Astrocyte of the spinal cord (primary cell): ENCODE results near the gene ADAMTS10.
"Not testable (repeated sequence)": the region's sequence is repeated elsewhere in the genome, so short reads cannot be mapped to it uniquely, and the experiment has no call there.

Source experiments
- DNase-seq: peaks from one replicate; pipeline ENCODE4 v3.0.0; 2011; ENCODE audit warnings: low read depth, low spot score
- H3K4me3 ChIP-seq: 2 replicates; pipeline ENCODE4 v1.5.1; 2011; ENCODE audit warnings: low read depth, mild to moderate bottlenecking, low read length, moderate library complexity
- CTCF ChIP-seq: IDR thresholded peaks from 2 replicates; pipeline ENCODE4 v1.5.1; 2012; ENCODE audit warnings: low read depth, mild to moderate bottlenecking, low read length, inconsistent platforms
- in situ Hi-C: cut with HindIII; loops from 2 replicates; pipeline ENCODE4 v1.10.0; 2017; ENCODE audit warnings: low sequenced_read_pairs

Gene ADAMTS10

GRCh38 chr19:8576273-8576993 is 34.1 kb downstream of the ADAMTS10 start:
- in situ Hi-C loops, result no loop called here

GRCh38 chr19:8575467-8575997 is 35.0 kb downstream of the ADAMTS10 start:
- peak; percentile 55 for DNase-seq
- no peak for TF ChIP-seq CTCF
- in situ Hi-C loops, result no loop called here
- H3K4me3 ChIP-seq, result no peak overlapping the region

More at GRCh38 chr19:8576273-8576993, 34.1 kb downstream of the ADAMTS10 start:
- no peak for DNase-seq
- no peak overlapping the region for H3K4me3 ChIP-seq
- TF ChIP-seq CTCF, result no peak

- in situ Hi-C loops, H3K4me3 ChIP-seq, DNase-seq: not testable (repeated sequence)
Measured at GRCh38 chr19:8574619-8574922, 35.9 kb downstream of the ADAMTS10 start.

- in situ Hi-C loops, result no loop called here
- no peak for DNase-seq
- TF ChIP-seq CTCF, result no peak
- no peak overlapping the region for H3K4me3 ChIP-seq
Measured at GRCh38 chr19:8573316-8573715, 37.2 kb downstream of the ADAMTS10 start.

- no peak for TF ChIP-seq CTCF
- DNase-seq, result peak; percentile 48
- H3K4me3 ChIP-seq, result no peak overlapping the region
- in situ Hi-C loops, result no loop called here
Measured at GRCh38 chr19:8571006-8571411, 39.5 kb downstream of the ADAMTS10 start.

GRCh38 chr19:8569066-8569771 is 41.3 kb downstream of the ADAMTS10 start:
- no peak overlapping the region for H3K4me3 ChIP-seq
- TF ChIP-seq CTCF, result no peak
- in situ Hi-C loops, result no loop called here
- peak; percentile 96 for DNase-seq

- H3K4me3 ChIP-seq, result no peak overlapping the region
- no peak for DNase-seq
- TF ChIP-seq CTCF, result no peak
- in situ Hi-C loops, result no loop called here
Measured at GRCh38 chr19:8567522-8568172, 42.9 kb downstream of the ADAMTS10 start.
